ENCODE data around the gene CDC123.

DNA sequence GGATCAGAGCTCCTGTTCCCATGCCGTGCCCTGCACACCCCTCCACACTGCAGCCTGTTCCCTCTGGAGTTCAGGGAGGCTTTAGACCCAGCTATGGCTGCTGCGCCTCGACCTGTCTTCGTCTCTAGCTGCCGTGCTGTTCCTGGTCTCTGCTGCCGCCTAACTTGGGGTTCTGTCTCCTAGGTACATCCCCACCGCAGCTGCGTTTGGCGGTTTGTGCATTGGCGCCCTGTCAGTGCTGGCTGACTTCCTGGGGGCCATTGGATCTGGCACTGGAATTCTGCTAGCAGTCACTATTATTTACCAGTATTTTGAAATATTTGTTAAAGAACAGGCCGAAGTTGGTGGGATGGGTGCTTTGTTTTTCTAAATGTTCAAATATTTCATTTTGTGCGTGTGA, 31.9 kb upstream of the CDC123 start:
- TF ChIP-seq CTCF (optimal IDR thresholded peaks at IDR 0.05 in 1 of 3, IDR thresholded peaks at IDR 0.05 in 1 of 3, conservative IDR thresholded peaks at IDR 0.05 in 1 of 3; ENCODE audit: extremely low read depth in 1 of 3, insufficient read depth in 2 of 3, low read length in 3 of 3) = no peak
- no peak for TF ChIP-seq EZH2 (IDR thresholded peaks at IDR 0.05; ENCODE audit: low read length)

Data from keratinocyte (primary cell).